Activated CD8-positive, alpha-beta memory T cell treated with anti-CD3 and anti-CD28 coated beads, Interleukin-2, amount 50 U/mL, for 1 hour (primary cell): ENCODE measurements around the gene DSE.
A peak's percentile ranks its signal among the peaks of the same experiment; 100 is the strongest.
"Not testable (repeated sequence)": the region's sequence is repeated elsewhere in the genome, so short reads cannot be mapped to it uniquely, and the experiment has no call there.

ENCODE experiments used
- DNase-seq: peaks from one replicate; pipeline ENCODE4 v3.0.0-alpha.2; 2020; ENCODE audit errors: extremely low read depth

Gene DSE

DNA sequence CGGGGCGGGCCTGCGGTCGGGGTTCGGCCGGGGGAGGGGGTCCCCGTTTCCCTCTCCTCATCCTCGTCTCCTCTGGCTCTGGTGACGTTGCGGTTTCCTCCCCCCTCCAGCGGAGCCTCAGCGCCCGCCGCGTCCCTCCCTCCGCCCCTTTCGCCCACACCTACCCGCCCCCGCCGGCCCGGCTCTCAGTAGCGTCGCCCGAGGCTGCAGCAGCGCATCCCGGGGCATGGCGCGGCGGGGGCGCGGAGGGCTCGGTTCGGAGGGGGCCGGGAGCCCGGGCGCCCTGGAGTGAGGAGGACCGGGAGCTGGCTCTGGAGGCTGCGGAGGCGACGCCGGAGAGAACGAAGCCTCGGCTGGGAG lies at the start of gene DSE:
Gene DSE, plus strand, starts transcription at position 188 of the 360 bp plus-strand sequence. CDS start 28,304 bp downstream, outside the sequence.
- peak; percentile 21 for DNase-seq

DNA sequence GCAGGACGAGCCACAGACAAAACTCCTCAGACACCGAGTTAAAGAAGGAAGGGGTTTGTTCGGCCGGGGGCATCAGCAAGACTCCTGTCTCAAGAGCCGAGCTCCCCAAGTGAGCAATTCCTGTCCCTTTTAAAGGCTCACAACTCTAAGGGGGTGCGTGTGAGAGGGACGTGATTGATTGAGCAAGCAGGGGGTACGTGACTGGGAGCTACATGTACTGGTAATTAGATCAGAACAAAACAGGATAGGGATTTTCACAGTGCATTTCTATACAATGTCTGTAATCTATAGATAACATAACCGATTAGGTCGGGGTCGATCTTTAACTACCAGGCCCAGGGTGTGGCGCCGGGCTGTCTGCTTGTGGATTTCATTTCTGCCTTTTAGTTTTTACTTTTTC lies 48.8 kb upstream of the DSE start:
- DNase-seq = not testable (repeated sequence)

DNA sequence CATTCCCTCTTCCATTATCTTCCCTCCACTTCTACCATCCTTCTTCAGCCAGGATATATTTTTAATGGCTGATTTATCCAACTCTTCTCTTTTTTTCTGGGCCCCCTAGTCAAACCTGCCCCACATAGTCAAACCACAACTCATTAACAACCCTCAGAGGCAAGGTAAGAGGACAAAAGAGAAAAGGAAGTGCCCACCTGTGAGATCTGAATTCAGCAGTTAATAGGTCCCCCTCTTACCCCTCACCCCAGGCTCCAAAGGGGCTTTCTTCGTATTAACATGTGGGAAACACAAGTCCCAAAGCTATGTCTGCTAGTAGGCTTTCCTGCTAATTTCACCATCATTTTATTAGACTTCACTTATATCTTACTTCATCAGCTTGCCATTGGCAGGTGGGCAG lies 46.9 kb upstream of the DSE start:
- DNase-seq = no peak

- not testable (repeated sequence) for DNase-seq
These were observed 45.1 kb upstream of the DSE start for GRCh38 chr6:116325634-116326132.

DNA sequence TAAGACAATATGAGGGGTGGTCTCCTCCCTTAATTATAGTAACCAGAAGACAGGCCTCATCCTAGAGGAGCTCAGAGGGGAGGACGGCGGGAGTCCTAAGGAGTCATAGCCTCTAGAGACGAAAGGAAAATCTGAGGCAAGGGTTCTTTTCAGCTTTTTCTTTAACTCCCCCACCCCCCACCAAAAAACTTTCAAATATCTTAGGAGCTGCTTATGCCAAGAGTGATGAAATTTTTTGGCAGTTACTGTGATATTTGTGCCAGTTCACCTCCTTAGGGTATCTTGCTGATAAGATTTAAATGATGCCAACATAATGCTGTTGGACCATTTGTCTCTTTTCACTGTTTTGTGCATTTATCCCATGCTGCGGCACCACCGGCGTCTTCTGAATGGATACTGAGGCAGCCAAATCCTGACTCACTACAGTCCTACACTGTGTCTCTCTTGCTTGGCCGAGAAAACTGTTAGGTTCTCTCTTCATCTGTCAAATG lies 44.5 kb upstream of the DSE start:
- DNase-seq = no peak

GRCh38 chr6:116326996-116327395 lies 43.8 kb upstream of the DSE start:
- no peak for DNase-seq

GRCh38 chr6:116327803-116328527 lies 42.8 kb upstream of the DSE start:
- DNase-seq = no peak

- no peak for DNase-seq
These were observed 42.2 kb upstream of the DSE start for GRCh38 chr6:116328528-116328903.

GRCh38 chr6:116329156-116329555 lies 41.6 kb upstream of the DSE start:
- no peak for DNase-seq

- DNase-seq = no peak
These were observed 40.2 kb upstream of the DSE start for GRCh38 chr6:116330511-116330910.

DNA sequence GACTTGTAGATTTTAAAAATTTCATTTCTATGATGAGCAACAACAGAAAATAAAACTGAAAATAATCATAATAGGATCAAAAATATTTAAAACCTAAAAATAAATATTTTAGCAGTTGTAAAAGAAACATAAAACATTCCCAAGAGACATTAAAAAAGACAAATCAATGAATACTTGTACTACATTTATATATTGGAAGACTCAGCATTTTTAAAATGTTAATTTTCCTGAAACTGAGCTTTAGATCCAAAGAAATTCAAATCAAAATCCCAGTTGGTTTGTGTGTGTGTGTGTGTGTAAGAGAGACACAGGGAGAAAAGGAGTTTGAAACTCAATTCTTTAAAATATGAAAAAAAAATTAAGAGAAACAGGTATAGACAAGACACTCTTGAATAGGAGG lies 38.7 kb upstream of the DSE start:
- DNase-seq = no peak

GRCh38 chr6:116334638-116335409 lies 35.9 kb upstream of the DSE start:
- DNase-seq = not testable (repeated sequence)

DNA sequence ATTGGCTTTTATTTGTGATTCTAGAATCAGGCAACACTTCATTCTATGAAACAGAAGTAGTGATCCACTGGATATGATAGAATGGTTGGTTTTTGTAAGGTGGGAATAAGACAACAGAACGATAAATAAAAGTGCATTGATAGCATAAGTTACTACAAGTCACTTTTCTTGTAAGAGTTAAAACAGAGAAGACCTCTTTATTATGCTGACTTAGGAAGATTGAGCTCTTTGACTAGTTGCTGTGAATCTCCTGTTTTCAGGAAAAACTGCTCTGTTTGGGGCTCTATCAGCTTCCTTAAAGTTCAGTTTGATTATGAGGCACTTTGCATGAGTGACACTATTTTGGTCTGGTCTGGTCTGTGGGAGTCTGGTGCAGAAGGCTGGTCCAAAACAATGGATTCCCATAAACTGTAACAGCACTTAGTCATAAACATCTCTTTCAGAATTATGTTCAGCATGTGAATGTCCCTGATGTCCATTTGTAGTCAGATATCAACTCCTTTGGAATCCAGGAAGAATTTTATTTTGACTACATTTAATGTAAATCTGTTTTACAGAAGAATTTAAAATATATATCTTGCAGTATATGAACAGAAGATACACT lies 35.0 kb upstream of the DSE start:
- no peak for DNase-seq

DNA sequence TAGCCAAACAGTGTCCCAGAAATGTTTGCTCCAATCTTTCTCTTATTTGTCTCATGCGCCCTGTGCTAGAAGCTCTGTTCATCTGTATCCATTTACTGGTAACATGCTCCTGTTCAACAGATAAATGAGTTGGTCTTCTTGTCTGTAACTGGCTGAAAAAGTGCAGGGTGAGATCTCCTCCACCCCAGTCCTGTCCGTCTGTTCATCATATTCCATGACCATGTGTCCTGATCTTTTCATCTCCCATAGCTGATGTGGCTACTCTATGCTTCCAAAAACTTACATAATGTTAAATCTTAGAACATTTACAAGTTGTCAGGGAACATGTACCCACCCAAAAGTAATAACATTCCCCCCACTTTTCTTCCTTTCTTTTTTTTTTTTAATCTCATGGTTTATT lies 31.8 kb upstream of the DSE start:
- DNase-seq = no peak

DNA sequence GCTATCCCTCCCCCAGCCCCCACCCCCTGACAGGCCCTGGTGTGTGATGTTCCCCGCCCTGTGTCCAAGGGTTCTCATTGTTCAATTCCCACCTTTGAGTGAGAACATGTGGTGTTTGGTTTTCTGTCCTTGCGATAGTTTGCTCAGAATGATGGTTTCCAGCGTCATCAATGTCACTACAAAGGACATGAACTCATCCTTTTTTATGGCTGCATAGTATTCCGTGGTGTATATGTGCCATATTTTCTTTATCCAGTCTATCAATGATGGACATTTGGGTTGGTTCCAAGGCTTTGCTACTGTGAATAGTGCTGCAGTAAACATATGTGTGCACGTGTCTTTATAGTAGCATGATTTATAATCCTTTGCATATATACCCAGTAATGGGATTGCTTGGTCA lies 30.1 kb upstream of the DSE start:
- DNase-seq = not testable (repeated sequence)

DNA sequence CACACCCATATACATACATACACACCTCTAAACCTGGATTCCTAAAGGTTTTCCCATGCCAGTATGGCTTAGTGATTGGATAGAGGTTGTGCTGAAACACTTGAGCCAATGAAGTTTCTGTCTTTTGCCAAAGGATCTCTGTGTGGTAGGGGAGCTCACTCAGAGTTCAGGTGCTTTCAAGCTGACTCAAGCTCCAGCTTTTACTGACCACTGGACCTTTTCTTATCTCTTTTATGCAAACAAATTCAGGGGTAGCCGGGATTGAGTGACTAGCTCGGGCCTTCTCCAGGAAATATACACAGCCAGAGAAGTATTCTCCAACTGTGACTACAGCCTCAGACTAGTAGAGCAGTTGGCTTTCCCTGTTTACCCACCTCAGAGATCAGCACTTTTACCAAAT lies 21.5 kb upstream of the DSE start:
- no peak for DNase-seq

DNA sequence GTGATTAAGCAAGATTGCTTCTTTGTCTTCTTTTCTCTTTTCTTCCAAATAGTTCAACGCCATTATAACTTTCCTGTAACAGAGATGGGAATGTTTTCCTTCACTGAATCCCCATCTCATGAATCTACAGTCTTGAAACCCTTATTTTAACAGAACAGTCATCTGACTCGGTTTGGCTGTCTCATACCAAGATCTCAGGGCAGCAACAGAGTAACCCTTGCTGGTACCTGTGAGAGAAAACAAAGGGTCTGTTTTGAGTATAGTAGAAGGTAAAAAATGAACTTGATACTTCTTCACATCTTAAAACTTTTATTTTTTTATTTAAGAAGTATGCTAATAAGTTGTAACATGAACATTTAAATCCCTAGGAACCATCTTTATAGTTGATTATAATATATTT lies 19.6 kb upstream of the DSE start:
- DNase-seq = no peak

GRCh38 chr6:116352515-116353471 lies 18.0 kb upstream of the DSE start:
- no peak for DNase-seq

GRCh38 chr6:116354236-116354635 lies 16.5 kb upstream of the DSE start:
- DNase-seq = no peak

DNA sequence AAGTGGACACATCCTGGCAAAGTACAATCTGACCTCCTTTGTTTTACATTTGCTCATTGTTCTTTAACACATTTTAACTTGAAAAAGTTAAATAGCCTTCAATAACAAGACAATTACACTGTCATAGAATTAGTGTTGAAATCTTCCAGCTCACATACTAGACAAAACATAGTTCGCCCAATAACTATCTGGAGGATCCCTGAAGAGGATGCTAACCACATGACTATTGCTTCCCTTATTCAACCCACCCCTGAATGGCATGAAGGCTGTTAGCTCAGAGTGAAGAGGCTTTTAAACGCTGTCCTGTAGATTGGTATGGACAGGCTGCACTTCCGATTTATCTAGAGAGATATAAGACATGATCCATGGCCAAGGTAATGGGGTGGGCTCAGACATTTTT lies 15.0 kb upstream of the DSE start:
- no peak for DNase-seq

DNA sequence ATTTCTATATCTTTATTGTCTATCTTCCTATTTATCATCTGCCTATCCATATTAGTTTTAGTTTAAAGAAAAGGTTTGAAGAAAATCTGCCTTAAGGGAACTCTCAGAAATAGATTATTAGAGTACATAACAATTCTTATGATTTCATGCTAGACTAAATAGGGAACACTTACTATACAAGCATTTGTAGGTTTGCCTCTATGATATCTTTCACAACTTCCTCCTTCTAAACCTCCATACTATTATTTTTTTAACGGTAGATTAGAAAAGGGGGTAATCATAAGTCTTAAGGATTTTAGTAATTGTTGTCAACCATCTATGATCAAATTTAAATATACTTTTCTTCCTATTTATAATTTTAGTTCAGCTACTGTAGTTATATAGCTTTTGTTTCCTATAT lies 11.6 kb upstream of the DSE start:
- no peak for DNase-seq

DNA sequence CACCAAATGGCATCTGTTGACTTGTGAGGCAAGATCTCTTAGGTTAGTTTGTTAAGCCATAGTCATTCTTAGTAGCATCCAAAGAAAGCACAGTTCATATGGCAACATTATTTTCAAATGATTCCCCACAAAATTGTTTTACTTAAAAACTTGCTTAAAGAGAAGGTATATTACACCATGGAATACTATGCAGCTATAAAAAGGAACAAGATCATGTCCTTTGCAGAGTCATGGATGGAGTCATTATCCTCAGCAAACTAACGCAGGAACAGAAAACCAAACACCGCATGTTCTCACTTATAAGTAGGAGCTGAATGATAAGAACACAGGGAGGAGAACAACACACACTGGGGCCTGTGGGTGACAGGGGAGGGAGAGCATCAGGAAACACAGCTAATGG lies 10.9 kb upstream of the DSE start:
- no peak for DNase-seq
